IMR-90 (cell line): ENCODE data around the gene CAPZA2. TPM values are rescaled to one million over a fixed set of nuclear protein-coding genes. Genes with fewer than 3 reads are reported as not detected.
A peak's percentile ranks its signal among the peaks of the same experiment; 100 is the strongest.

Experiments used
- ATAC-seq: fragments of 200-7000 bp; cut with Tn5 transposase; 2 replicates; pipeline ENCODE4 v1.9.1; 2020; ENCODE audit warnings: low read depth, mild to moderate bottlenecking, moderate library complexity
- BruUV-seq: library from RNA; stranded (reverse); fragments of 400-500 nt; replicated peaks from 2 replicates; lab custom pipeline; 2021; lab: Mats Ljungman, UMichigan
- CTCF ChIA-PET: fragments of 300-600 bp; formaldehyde crosslinking; extraction: SDS; loops from one replicate; lab custom pipeline; 2021; ENCODE audit warnings: antibody characterized with exemption; lab: Yijun Ruan, JAX
- POLR2A ChIA-PET: fragments of 300-600 bp; sonication (Branson Sonifier 250); formaldehyde crosslinking; loops from one replicate; lab custom pipeline; 2022; ENCODE audit warnings: antibody characterized with exemption; ENCODE audit not compliant: unreplicated experiment; lab: Charles Lee
- DNase-seq: peaks from one replicate; pipeline ENCODE4 v3.0.0; 2013
- H2AFZ ChIP-seq: replicated peaks from 2 replicates; pipeline ENCODE3; 2013; ENCODE audit warnings: low read length, mild to moderate bottlenecking; ENCODE audit not compliant: poor library complexity
- H2AK5ac ChIP-seq: 2 replicates; pipeline ENCODE4 v1.6.1; 2013; ENCODE audit warnings: low read depth, low read length, inconsistent platforms
- H2AK9ac ChIP-seq: replicated peaks from 2 replicates; pipeline ENCODE3; 2013; ENCODE audit warnings: mild to moderate bottlenecking, low read depth, low read length, moderate library complexity; ENCODE audit not compliant: poor library complexity
- H2BK120ac ChIP-seq: 2 replicates; pipeline ENCODE4 v1.6.1; 2013; ENCODE audit warnings: low read depth, low read length, inconsistent platforms
- H2BK15ac ChIP-seq: 3 replicates; pipeline ENCODE4 v1.6.1; 2013; ENCODE audit warnings: low read depth, low read length, inconsistent platforms
- H2BK20ac ChIP-seq: 2 replicates; pipeline ENCODE4 v1.6.1; 2013; ENCODE audit warnings: low read depth, mild to moderate bottlenecking, inconsistent platforms, low read length, moderate library complexity
- H2BK5ac ChIP-seq: 2 replicates; pipeline ENCODE4 v1.6.1; 2013; ENCODE audit warnings: mild to moderate bottlenecking, low read depth, low read length, inconsistent platforms; ENCODE audit not compliant: poor library complexity, severe bottlenecking
- H3K14ac ChIP-seq: replicated peaks from 2 replicates; pipeline ENCODE4 v1.6.1; 2013; ENCODE audit warnings: low read depth, low read length, inconsistent platforms
- H3K18ac ChIP-seq: 2 replicates; pipeline ENCODE4 v1.6.1; 2013; ENCODE audit warnings: low read depth, low read length, control low read depth
- H3K23ac ChIP-seq: 2 replicates; pipeline ENCODE4 v1.6.1; 2013; ENCODE audit warnings: low read depth, low read length, inconsistent platforms
- H3K27ac ChIP-seq: 2 replicates; pipeline ENCODE4 v1.5.1; 2013; ENCODE audit warnings: mild to moderate bottlenecking, control low read depth, low read length; ENCODE audit not compliant: insufficient read depth
- H3K27me3 ChIP-seq: 2 replicates; pipeline ENCODE4 v1.6.1; 2013; ENCODE audit warnings: low read length; ENCODE audit not compliant: control insufficient read depth, insufficient read depth
- H3K36me3 ChIP-seq: 2 replicates; pipeline ENCODE4 v1.6.1; 2013; ENCODE audit warnings: low read length, mixed read lengths; ENCODE audit not compliant: control insufficient read depth, insufficient read depth
- H3K4ac ChIP-seq: 2 replicates; pipeline ENCODE4 v1.6.1; 2013; ENCODE audit warnings: low read depth, low read length, inconsistent platforms
- H3K4me1 ChIP-seq: 2 replicates; pipeline ENCODE4 v1.6.1; 2013; ENCODE audit warnings: low read length, mixed read lengths; ENCODE audit not compliant: control insufficient read depth, insufficient read depth
- H3K4me2 ChIP-seq: 2 replicates; pipeline ENCODE4 v1.6.1; 2013; ENCODE audit warnings: low read depth, mild to moderate bottlenecking, control low read depth, low read length, moderate library complexity
- H3K4me3 ChIP-seq: 2 replicates; pipeline ENCODE4 v1.5.1; 2013; ENCODE audit warnings: low read depth, mild to moderate bottlenecking, control low read depth, low read length, moderate library complexity; ENCODE audit not compliant: insufficient read depth
- H3K56ac ChIP-seq: 2 replicates; pipeline ENCODE4 v1.6.1; 2013; ENCODE audit warnings: low read length, inconsistent platforms; ENCODE audit not compliant: insufficient read depth; ENCODE audit errors: extremely low read depth
- H3K79me1 ChIP-seq, 2 experiments: 2 replicates each; pipeline ENCODE4 v1.6.1; 2013; ENCODE audit warnings: low read length in 2 of 2, inconsistent platforms in 1 of 2, low read depth in 1 of 2
- H3K9ac ChIP-seq: 2 replicates; pipeline ENCODE4 v1.6.1; 2013; ENCODE audit warnings: low read depth, low read length, control low read depth
- H3K9me1 ChIP-seq: 2 replicates; pipeline ENCODE4 v1.6.1; 2013; ENCODE audit warnings: low read length, inconsistent platforms; ENCODE audit not compliant: insufficient read depth
- H3K9me3 ChIP-seq: 2 replicates; pipeline ENCODE4 v1.6.1; 2013; ENCODE audit warnings: low read length; ENCODE audit not compliant: control insufficient read depth, insufficient read depth
- H4K20me1 ChIP-seq: 2 replicates; pipeline ENCODE4 v1.6.1; 2013; ENCODE audit warnings: low read length, inconsistent platforms; ENCODE audit not compliant: insufficient read depth
- H4K5ac ChIP-seq: 2 replicates; pipeline ENCODE4 v1.6.1; 2013; ENCODE audit warnings: mild to moderate bottlenecking, low read depth, low read length, control low read depth
- H4K8ac ChIP-seq, 2 experiments: 2 replicates each; pipeline ENCODE4 v1.6.1; 2013; ENCODE audit warnings: low read depth in 2 of 2, low read length in 2 of 2, control low read depth in 1 of 2, inconsistent platforms in 1 of 2
- H4K91ac ChIP-seq: 2 replicates; pipeline ENCODE4 v1.6.1; 2013; ENCODE audit warnings: low read depth, low read length, inconsistent platforms; ENCODE audit not compliant: insufficient read depth
- BHLHE40 ChIP-seq: fragments of 150-350 bp; IDR thresholded peaks from 2 replicates; pipeline ENCODE4 v1.6.1; 2016; ENCODE audit warnings: mild to moderate bottlenecking, low read depth, low read length
- CEBPB ChIP-seq: IDR thresholded peaks from 2 replicates; pipeline ENCODE4 v1.6.1; 2012; ENCODE audit warnings: low read depth, low read length, improper control_type of control experiment
- CHD1 ChIP-seq: IDR thresholded peaks from 2 replicates; pipeline ENCODE4 v1.6.1; 2012; ENCODE audit warnings: low read depth, low read length, improper control_type of control experiment
- FOS ChIP-seq: fragments of 150-350 bp; IDR thresholded peaks from 2 replicates; pipeline ENCODE4 v1.6.1; 2016; ENCODE audit warnings: low read depth, low read length
- MAFK ChIP-seq: IDR thresholded peaks from 2 replicates; pipeline ENCODE4 v1.6.1; 2012; ENCODE audit warnings: low read depth, low read length, improper control_type of control experiment
- MAZ ChIP-seq: IDR thresholded peaks from 2 replicates; pipeline ENCODE4 v1.6.1; 2012; ENCODE audit warnings: low read depth, mild to moderate bottlenecking, low read length, improper control_type of control experiment, moderate library complexity, borderline replicate concordance
- MXI1 ChIP-seq: IDR thresholded peaks from 2 replicates; pipeline ENCODE4 v1.6.1; 2012; ENCODE audit warnings: low read depth, mild to moderate bottlenecking, low read length, moderate library complexity, borderline replicate concordance
- NFE2L2 ChIP-seq: fragments of 150-350 bp; IDR thresholded peaks from 2 replicates; pipeline ENCODE4 v1.6.1; 2016; ENCODE audit warnings: low read depth, mild to moderate bottlenecking, low read length
- POLR2A ChIP-seq: IDR thresholded peaks from 2 replicates; pipeline ENCODE4 v1.6.1; 2012; ENCODE audit warnings: mild to moderate bottlenecking, low read depth, low read length
- RAD21 ChIP-seq: IDR thresholded peaks from 2 replicates; pipeline ENCODE4 v1.6.1; 2012; ENCODE audit warnings: low read length, improper control_type of control experiment
- RCOR1 ChIP-seq: IDR thresholded peaks from 2 replicates; pipeline ENCODE4 v1.6.1; 2012; ENCODE audit warnings: mild to moderate bottlenecking, low read length, improper control_type of control experiment; ENCODE audit not compliant: insufficient replicate concordance
- RFX5 ChIP-seq: IDR thresholded peaks from 2 replicates; pipeline ENCODE4 v1.8.0; 2012; ENCODE audit warnings: low read depth, mild to moderate bottlenecking, low read length, moderate library complexity
- SMC3 ChIP-seq: fragments of 150-350 bp; IDR thresholded peaks from 2 replicates; pipeline ENCODE4 v1.6.1; 2016; ENCODE audit warnings: low read depth, mild to moderate bottlenecking, antibody characterized with exemption, low read length, moderate library complexity
- WGBS, 2 experiments: methylation state at CpG; one replicate each; pipeline versions ENCODE4 v1.1.5 to v1.1.7; 2013; ENCODE audit warnings: missing lambda C conversion rate in 2 of 2; ENCODE audit not compliant: insufficient read length in 1 of 2; ENCODE audit errors: extremely low coverage in 2 of 2; 5-methylcytosine and 5-hydroxymethylcytosine counted together
- dilution Hi-C: fragments of 300-500 bp; cut with HindIII; formaldehyde crosslinking; loops from one replicate; pipeline ENCODE4 v1.14.3; 2018; ENCODE audit warnings: low sequenced_read_pairs; ENCODE audit not compliant: unreplicated experiment
- in situ Hi-C: fragments of 300-500 bp; cut with MboI; formaldehyde crosslinking; loops from 3 replicates; pipeline ENCODE4 v1.14.3; 2019; ENCODE audit warnings: low sequenced_read_pairs, inconsistent platforms, mixed read lengths
- intact Hi-C: fragments of 100-400 bp; cut with micrococcal nuclease; formaldehyde crosslinking; loops from 2 replicates; pipeline ENCODE4 v1.10.0; 2022
- polyA plus RNA-seq, 3 experiments: library from polyadenylated mRNA; depleted of rRNA; stranded (reverse); fragments of >200 nt; gene quantifications; 2 replicates each; pipeline ENCODE4 v1.2.3, GENCODE V29; 2012; ENCODE audit warnings: low replicate concordance in 1 of 3
- total RNA-seq: library from RNA; depleted of rRNA; stranded (reverse); fragments of >200 nt; gene quantifications from 2 replicates; pipeline ENCODE4 v1.2.3, GENCODE V29; 2012
- TF ChIP-seq, protein P1 (sequence below): fragments of 150-350 bp; IDR thresholded peaks from 2 replicates; pipeline ENCODE4 v1.6.1; 2017; ENCODE audit warnings: mild to moderate bottlenecking, antibody characterized with exemption, low read length, low read depth
- TF ChIP-seq, protein P2 (sequence below): conservative IDR thresholded peaks from 2 replicates; pipeline ENCODE4 v1.5.1; 2012; ENCODE audit warnings: mild to moderate bottlenecking, low read depth, low read length, improper control_type of control experiment

The CAPZA2 gene
- total and polyA plus RNA-seq, 2 of the 4 experiments (the other 2 are of a cell fraction): 66.6 to 133 TPM

DNA sequence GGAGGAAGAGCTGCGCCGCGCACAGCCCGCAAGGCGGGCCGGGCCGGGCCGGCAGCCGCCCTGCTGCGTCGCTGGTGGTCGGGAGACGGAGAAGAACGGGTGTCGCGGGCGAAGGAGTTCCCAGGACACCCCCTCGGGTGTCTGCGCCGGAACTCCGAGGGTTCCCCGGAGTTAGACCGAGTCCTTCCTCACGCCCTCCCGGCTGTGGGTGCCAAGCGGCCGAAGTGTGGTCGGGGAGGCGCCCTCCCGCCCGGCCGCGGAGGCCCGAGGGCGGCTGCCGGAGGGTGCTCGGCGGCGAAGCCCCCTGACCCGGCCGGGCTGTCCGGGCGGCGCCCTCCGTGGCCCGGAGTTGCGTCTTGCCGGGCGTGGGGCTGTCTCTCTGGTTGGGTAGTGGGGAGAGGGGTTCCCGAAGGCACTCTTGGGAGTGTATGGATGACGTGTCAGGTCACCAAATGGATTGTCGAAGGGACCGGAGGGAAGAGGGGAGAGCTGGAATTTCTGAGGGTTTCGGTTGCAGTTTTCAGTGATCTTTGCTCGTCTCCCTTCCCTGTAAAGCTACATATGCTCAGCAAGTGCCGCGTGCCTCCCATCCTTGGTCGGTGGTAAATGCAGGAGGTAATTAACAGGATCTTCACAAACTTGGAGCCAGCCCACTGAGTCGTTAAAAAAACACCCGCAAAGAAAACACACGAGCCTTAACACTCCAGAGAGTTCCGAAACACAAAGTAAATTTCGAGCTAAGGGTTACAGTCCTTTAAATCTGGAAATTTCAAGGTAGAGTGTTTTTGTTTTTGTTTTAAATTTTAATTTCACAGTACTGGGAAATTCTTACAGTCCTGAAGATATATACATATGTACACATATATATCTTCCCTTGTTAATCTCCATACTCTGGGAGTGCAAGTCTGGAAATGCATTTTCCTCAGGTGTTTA is 91.8 kb downstream of the CAPZA2 start:
- DNase-seq (peak; percentile 88), ATAC-seq (peak; percentile 77)
- ChIA-PET POLR2A (no interaction called here), CTCF (interaction anchor here (1.1 kb wide), 1 partner anchor 21 kb away, joined by 3 read pairs; no protein-coding TSS in a partner anchor)
- dilution Hi-C loops: no loop called here
- H3K9me3 ChIP-seq: no peaks in the 10 kb centered on the region
- H3K56ac ChIP-seq: peak overlapping the region; percentile 83
- no peak overlapping the region for H2BK20ac ChIP-seq
- H3K9ac ChIP-seq: peak overlapping the region; percentile 71
- peaks cover 9% of the 10 kb centered on the region for H3K4me1 ChIP-seq
- no peaks in the 10 kb centered on the region for H3K27me3 ChIP-seq
- peak overlapping the region; percentile 8 for H3K18ac ChIP-seq
- peaks cover 18 to 47% of the 10 kb centered on the region in 2 experiments for H3K79me1 ChIP-seq
- WGBS, 2 experiments: 1% methylated on average over 19 of the region's 63 CpGs; no CpG with 5 or more reads in 1 of the 2 experiments
- BruUV-seq: no TSS peak
- H4K20me1 ChIP-seq: peaks cover 3% of the 10 kb centered on the region; the same call in 1 of the 2 replicates
- H2BK15ac ChIP-seq: no peak overlapping the region
- intact Hi-C loops: no loop called here
- H2BK120ac ChIP-seq: peak overlapping the region; percentile 0; the same call in 1 of the 2 replicates
- H4K8ac ChIP-seq: peak overlapping the region in 1 of 2 experiments; percentile 43; a peak in 3 of 4 replicates
- 0 out of 2 replicates have a peak overlapping the region, but pooled peaks have one; percentile 21 for H2AK5ac ChIP-seq
- peak overlapping the region; percentile 89 for H3K4me2 ChIP-seq
- H3K9me1 ChIP-seq: peaks cover 3% of the 10 kb centered on the region; the same call in 1 of the 2 replicates
- no peaks in the 10 kb centered on the region for H3K36me3 ChIP-seq
- H2AFZ ChIP-seq: peak overlapping the region; percentile 92
- H3K4ac ChIP-seq: peak overlapping the region; percentile 1
- in situ Hi-C loops: no loop called here
- H3K14ac ChIP-seq: peak overlapping the region; percentile 8
- H2AK9ac ChIP-seq: peak overlapping the region; percentile 95
- H4K91ac ChIP-seq: peak overlapping the region; percentile 56
- peak overlapping the region; percentile 84 for H2BK5ac ChIP-seq
- peak overlapping the region; percentile 67 for H3K4me3 ChIP-seq
- H4K5ac ChIP-seq: peak overlapping the region; percentile 2; the same call in 1 of the 2 replicates
- peak overlapping the region; percentile 62 for H3K23ac ChIP-seq
- peak overlapping the region; percentile 89 for H3K27ac ChIP-seq
- TF ChIP-seq SMC3 (no peak; the same call in 1 of the 2 replicates), RAD21 (no peak), NFE2L2 (no peak), CEBPB (no peak), MAFK (peak; percentile 48; the same call in 1 of the 2 replicates), POLR2A (peak; percentile 71), RCOR1 (peak; percentile 26), MXI1 (no peak), FOS (no peak), CHD1 (no peak), BHLHE40 (peak; percentile 28; the same call in 1 of the 2 replicates), MAZ (peak; percentile 70; the same call in 1 of the 2 replicates), RFX5 (no peak)
- TF ChIP-seq, protein P1, sequence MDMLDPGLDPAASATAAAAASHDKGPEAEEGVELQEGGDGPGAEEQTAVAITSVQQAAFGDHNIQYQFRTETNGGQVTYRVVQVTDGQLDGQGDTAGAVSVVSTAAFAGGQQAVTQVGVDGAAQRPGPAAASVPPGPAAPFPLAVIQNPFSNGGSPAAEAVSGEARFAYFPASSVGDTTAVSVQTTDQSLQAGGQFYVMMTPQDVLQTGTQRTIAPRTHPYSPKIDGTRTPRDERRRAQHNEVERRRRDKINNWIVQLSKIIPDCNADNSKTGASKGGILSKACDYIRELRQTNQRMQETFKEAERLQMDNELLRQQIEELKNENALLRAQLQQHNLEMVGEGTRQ: no peak
- TF ChIP-seq, protein P2, sequence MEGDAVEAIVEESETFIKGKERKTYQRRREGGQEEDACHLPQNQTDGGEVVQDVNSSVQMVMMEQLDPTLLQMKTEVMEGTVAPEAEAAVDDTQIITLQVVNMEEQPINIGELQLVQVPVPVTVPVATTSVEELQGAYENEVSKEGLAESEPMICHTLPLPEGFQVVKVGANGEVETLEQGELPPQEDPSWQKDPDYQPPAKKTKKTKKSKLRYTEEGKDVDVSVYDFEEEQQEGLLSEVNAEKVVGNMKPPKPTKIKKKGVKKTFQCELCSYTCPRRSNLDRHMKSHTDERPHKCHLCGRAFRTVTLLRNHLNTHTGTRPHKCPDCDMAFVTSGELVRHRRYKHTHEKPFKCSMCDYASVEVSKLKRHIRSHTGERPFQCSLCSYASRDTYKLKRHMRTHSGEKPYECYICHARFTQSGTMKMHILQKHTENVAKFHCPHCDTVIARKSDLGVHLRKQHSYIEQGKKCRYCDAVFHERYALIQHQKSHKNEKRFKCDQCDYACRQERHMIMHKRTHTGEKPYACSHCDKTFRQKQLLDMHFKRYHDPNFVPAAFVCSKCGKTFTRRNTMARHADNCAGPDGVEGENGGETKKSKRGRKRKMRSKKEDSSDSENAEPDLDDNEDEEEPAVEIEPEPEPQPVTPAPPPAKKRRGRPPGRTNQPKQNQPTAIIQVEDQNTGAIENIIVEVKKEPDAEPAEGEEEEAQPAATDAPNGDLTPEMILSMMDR: no peak
